NCI-H1105 treated with DMSO at 0.1 percent for 48 hours (cell line): Measurements from ENCODE around the gene CFLAR.
"Not testable (repeated sequence)": the region's sequence is repeated elsewhere in the genome, so short reads cannot be mapped to it uniquely, and the experiment has no call there.

Source experiments
- DNase-seq: peaks from one replicate; lab custom pipeline; 2025; lab: John Stamatoyannopoulos, UW

The CFLAR gene

DNA sequence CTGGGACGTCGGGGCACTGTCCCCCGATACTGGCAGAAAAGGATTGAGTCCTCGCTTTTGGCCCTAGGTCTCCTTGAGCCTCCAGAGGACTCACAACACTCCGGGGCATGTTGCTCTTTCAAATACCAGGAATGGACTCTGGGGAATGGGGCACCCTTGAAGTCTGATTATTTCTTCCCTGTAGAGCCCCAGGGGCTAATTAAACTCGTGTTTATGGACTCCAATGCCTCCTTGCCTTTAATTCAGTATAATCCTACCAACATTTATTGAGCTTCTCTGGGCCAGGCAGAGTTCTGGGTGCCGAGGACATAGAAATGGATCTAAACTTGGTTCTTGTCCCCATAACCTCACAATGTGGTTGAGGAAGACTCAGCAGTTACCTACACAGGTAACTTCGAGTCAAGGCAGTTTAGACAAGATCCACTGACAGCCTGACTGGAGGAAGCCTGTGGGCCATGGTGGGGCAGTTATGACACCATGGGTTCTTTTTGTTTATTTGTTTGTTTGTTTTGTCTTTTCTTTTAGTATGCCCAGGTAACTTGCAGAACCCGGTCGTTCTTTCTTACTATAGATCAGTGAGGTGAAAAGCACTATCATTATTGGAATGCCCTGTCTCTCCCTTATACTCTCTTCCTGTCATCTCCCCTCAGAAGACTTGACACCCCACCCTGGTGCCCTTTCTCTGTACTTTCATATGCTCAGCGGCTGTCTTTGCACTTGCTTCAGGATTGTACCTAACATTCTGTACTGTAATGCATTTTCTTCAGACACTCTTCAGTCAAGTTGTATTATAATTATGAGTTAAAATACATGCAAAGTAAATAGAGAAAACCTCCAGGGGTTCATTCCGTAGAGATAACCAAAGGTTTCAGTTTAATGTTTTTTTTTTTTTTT is 3.2 kb downstream of the CFLAR start:
- peak; percentile 68 for DNase-seq

DNA sequence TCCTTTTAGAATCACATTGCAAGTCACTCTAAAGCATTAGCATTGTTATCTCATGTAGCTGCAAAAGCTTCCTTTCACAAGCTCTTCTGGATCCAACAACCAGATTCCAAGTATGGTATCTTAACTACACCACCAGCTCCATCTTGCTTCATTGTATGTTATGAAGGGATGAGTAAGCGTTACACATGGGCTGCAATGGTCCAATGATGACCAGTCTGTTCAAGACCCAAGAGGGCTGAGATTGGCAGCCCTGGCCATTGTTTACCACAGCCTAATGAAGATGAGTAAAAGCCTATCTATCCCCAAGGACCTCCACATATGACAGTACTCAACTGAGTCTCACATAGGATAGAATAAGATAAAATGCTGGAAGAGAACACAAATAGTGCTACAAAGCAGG is 6.3 kb downstream of the CFLAR start:
- no peak for DNase-seq

DNA sequence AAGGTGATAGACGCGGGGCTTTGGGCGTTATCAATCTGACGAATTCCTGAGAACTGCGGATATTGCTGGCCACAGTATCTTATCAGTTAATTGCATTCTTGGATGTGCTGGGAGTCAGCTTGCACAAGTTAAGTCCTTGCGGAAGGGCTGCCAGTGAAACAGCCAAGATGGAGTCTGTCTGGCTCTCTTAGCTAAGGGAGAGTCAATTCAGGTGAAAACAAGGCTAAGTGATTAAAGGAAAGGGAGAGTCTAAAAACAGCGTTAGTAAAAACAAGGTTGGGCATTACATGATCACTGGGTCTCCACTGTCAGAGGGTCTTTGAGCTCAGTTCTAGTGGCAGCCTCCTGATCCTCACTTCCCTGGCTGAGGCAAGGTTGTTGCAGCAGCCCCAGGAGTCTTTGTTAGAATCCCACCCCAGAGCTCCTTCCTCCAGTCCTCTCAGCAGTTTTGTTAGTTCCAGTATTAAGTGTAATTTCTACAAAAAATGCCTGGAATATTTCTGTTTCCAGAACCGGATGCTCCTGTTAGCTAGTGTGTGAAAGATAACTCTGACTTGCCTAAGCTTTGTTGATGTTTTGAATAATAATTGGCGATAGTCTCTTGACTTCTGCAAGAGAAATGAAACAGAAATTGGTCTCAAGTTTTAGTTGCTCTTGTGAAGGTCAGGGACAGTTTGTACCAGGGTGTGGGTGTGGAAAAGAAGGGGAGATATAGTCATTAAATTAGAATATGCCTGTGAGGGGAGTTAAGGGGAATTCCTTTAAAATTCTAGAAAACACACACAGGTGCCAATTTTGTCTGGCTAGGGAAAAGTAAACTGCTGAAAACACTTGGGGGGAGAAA is 10.6 kb downstream of the CFLAR start:
- no peak for DNase-seq

DNA sequence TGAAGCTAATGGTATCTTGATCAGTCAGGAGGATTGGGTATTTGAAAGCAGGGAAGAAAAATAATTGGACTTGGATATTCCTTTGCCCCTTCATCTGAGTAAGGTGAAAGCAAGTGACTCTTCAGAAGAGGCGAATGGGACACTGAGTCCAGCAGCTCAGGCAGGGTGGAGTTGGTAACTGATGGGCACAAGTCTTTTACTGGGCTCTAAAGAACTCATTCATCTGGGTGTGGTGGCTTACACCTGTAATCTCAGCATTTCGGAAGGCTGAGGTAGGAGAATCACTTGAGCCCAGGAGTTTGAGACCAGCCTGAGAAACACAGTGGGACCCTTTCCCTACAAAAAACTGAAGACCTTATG is 11.2 kb downstream of the CFLAR start:
- no peak for DNase-seq

DNA sequence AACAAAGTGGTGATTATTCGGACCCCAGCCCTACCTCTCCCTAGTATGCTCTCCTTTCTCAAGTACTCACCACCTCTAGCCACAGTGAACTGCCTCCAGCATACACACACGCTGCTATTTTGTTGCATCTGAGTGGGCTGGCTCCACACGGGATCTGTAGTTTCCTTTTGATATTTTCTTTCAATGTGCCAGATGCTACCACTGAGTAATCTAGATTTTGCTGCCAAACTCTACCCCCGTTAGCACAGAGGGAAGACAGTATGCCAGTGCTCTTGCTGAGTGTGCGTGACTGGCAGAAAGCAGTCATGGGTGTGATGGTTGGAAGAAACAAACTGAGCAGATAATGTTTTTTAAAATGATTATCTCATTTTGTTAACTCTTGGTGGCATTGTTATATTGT is 11.6 kb downstream of the CFLAR start:
- DNase-seq: no peak

DNA sequence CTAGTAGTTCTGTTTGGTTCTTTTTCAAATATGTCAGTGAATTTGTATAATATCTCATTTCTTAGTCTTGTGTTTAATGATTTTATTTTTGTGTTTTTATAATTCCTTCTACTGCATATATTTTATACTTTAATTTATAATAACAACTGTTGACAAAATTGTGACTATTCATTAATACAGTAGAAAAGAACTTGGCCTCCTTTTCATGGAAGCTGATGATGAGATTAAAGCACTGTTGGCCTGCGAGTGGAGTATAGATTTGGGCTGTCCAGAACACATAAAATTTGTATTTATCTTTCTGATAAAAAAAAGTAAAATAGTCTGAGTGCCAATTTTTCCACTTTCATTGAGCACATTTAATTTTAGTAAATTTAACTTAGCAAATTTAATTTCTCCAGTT is 12.1 kb downstream of the CFLAR start:
- DNase-seq: no peak

DNA sequence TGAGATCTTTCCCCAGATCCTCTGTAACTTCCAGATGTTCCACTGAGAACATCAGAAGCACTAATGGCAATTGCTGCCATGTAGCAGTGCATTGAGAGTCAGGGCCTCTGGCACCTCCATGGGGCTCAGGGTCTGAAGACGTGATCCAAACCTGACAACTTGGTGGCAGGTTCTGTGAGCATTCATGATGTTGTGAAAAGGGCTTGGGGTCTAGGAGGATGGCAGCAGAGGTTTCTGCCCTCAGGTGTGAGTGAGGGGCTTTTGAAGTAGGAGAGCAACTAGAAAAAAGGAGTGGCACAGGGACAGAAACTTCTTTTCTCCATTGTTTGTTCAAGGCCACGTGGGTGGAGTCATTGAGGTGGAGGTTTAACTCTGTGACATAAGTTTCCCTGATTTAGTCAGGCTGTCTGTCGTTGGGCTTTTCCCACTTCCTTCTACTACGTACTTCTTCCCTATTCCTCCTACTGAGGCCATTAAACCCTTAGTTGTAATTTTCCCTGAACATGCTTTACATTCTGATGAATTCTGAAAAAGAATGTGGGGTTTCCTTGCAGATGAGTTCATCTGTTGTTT is 13.1 kb downstream of the CFLAR start:
- DNase-seq: no peak

DNA sequence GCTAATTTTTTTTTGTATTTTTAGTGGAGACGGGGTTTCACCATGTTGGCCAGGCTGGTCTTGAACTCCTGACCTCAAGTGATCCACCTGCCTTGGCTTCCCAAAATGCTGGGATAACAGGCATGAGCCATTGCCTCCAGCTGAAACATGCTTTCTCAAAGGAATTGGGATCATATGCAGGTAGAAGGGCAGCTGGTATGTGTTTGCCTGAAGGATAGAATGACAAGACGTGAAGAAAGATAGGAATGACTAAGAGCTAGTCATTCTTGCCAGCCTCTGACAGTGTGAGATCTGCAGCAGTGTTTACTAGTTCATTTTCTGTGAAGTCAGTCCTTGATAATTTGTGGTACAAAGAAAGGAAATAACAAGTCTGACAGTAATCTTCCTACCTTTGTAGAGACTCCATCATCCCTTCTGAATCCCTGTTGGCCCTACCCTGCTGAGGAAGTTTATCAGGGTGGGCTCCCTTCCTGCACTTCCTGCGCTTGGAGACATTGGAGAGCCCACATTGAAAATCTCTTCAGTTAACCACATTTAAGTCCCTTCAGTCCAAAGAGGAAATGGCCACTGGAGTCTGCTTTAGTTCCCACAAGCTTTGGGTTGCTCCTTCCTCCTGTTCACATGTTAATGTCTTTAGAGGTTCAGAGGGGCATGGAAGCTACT is 14.7 kb downstream of the CFLAR start:
- no peak for DNase-seq

DNA sequence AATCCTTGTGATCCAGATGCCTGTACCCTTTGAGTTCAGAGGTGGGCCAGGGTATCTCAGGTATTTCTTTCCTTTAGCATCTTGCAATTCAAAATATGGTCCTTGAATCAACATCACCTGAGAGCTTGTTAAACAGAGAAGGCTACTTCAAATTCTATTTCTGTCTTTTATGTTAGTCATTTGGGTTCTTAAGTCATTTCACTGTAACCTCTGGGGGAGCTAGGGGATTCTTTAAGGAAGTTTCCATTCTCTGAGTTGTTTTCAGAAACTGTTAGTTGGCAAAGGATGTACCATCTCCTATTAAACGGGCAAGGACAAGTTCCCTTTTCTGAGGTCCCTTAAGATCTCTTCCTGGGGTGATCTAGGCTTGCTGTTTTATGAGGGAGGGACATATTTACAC is 16.6 kb downstream of the CFLAR start:
- no peak for DNase-seq

DNA sequence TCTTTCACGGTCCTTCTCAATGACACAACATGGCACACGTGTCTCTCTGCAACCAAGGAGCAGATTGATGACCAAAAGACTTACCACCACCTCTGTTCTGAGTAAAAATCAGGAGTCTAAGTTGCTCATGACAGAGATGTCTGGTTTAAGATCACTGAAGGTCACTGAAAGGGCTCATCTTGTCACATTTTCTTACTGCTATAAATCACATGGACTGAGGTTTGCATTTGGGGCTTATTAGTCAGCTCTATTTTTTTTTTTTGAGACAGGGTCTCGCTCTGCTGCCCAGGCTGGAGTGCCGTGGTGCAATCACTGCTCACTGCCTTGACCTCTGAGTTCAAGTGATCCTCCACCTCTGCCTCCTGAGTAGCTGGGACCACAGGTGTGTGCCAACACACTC is 19.4 kb downstream of the CFLAR start:
- DNase-seq: no peak

DNA sequence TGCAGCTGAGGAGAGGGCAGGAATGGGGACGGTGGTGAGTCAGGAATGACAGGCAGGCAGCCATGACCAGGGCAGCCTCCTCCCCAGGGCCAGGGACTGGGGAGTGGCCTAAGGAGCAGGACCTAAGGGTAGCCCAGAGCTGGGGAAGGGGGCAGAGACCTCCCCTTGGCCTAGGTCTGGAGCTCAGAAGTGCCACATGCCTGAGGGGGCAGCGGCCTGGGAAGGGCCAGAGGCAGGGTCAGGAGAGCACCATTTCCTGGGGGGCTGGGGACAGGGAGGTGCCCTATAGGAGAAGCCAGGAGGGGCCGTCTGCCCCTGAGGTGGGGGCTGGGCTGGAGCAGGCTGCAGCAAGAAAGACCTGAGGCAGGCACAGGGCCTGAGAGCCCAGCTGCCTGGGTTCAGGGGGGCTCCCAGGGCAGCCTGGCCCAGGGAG is 20.9 kb downstream of the CFLAR start:
- no peak for DNase-seq

DNA sequence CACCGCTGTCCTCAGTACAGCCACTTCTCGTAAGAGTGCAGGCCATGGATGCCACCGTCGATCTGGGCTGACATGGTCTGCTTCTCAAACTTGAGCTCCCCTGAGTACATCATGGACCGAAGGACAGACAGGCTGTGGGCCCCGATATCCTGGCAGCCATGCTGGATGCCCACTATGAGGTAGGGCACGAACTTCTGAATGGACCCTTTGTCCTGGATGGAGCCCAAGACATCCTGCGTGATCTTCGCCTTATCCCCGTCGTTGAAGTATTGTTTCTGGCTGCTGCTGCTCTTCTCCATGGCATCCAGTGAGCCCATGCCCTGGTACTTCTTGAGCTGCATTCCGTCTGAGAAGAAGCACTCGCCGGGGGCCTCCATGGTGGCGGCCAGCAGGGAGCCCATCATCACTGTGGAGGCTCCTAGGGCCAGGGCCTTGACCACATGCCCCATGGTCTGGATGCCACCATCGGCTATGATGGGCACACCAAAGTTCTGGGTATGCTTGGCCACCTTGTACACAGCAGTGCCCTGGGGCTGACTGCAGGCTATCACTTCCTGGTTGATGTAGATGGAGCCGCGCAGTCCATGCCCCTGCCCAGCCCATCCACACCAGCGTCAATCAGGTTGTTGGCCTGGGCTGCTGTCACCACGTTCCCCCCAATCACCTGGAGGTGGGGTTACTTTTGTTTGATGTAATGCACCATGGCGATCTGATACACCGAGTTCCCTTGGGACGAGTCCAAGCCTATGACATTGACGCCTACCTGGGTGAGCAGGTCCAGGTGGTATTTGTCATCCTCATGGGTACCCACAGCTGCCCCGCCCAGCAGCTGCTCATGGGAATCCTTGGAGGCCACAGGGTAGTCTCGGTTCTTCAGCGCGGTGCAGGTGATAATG is 21.8 kb downstream of the CFLAR start:
- DNase-seq: no peak

DNA sequence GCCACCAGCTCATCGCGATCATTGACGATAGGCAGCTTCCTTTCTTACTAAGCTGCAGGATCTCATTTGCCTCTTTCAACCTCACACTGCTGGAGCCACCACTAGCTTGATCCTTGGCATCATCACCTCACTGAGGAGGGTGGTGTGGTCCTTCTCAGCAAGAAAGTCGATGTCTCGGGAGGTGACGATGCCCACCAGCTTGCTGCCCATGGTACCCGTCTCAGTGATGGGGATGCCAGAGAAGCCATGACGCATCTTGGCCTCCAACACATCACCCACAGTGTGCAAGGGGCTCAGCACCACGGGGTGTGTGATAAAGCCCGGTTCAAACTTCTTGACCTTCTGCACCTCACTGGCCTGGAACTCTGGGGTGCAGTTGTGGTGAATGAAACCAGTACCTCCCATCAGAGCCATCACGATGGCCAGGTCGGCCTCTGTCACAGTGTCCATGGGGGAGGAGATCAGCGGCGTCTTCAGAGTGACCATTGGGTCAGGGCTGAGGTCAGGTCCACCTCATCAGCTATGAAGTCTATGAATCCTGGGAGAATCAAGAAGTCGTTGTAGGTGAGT is 22.5 kb downstream of the CFLAR start:
- no peak for DNase-seq

DNA sequence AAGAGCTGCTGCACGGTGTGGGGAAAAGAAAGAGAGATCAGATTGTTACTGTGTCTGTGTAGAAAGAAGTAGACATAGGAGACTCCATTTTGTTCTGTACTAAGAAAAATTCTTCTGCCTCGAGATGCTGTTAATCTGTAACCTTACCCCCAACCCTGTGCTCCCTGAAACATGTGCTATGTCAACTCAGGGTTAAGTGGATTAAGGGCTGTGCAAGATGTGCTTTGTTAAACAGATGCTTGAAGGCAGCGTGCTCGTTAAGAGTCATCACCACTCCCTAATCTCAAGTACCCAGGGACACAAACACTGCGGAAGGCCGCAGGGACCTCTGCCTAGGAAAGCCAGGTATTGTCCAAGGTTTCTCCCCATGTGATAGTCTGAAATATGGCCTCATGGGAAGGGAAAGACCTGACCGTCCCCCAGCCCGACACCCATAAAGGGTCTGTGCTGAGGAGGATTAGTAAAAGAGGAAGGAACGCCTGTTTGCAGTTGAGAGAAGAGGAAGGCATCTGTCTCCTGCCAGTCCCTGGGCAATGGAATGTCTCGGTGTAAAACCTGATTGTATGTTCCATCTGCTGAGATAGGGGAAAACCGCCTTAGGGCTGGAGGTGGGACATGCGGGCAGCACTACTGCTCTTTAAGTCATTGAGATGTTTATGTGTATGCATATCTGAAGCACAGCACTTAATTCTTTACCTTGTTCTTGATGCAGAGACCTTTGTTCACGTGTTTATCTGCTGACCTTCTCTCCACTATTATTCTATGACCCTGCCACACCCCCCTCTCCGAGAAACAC is 23.2 kb downstream of the CFLAR start:
- not testable (repeated sequence) for DNase-seq

DNA sequence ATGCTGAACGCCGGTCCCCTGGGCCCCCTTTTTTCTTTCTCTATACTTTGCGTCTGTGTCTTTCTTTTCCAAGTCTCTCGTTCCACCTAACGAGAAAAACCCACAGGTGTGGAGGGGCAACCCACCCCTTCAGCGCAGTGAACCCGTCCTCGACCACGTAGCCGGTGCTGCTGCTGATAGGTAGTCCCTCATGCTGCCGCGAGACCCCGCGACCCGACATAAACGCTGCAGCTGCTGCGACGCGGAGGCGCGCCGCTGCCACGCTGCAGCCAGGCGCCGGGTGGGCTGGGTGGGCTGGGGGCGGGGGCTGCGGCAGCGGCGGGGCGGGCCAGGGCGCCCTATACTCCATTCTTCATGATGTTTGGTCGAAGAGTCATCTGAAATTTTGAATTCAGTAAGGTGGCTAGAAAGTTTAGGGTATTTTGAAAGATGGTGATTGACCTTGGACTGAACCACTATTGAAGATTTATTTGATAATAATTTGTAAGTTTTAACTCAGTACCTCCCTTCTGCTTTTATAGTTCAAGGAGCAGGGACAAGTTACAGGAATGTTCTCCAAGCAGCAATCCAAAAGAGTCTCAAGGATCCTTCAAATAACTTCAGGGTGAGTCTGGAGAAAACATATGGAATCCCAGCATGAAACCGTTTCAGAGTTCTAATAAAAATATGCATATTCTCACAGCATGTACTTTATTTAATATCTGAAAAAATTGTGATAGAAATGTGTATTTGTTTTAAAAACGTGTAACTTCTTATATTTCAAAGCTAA is 24.1 kb downstream of the CFLAR start:
- no peak for DNase-seq

DNA sequence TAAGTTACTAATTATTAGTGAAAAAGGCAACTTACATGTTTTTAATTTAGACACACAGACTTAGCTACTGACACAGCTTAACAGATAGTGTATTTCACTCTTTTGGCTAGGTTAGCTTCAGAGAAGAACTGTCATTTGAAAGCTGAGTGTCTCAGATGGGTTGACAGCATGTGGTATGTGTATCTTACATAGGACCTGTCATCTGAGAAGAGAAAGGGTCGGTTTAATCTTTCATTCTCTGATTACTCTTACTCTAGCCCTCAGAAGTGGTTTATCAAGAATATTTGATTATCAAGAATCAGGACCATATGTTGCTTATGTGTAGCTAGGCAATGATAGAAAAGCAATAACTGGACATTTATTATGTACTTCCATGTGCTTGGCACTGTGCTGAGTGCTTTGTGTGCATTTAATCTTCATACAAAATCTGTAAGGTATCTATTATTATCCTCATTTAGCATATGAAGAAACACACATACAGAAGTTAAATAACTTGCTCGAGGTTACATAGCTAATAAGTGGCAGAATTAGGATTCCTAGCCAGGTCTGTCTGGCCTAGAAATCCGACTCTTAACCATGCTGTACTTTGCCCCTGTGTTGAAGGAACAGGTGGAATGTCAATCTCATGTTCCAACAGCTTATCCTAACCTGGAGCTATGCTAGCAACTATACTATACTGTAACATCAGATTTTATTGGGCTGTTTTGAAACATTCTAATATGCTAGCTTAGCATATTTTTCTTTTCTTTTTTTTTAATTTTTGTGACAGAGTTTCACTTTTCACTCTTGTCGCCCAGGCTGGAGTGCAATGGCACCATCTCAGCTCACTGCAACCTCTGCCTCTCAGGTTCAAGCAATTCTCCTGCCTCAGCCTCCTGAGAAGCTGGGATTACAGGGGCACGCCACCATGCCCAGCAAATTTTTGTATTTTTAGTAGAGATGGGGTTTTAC is 28.4 kb downstream of the CFLAR start:
- DNase-seq: no peak

DNA sequence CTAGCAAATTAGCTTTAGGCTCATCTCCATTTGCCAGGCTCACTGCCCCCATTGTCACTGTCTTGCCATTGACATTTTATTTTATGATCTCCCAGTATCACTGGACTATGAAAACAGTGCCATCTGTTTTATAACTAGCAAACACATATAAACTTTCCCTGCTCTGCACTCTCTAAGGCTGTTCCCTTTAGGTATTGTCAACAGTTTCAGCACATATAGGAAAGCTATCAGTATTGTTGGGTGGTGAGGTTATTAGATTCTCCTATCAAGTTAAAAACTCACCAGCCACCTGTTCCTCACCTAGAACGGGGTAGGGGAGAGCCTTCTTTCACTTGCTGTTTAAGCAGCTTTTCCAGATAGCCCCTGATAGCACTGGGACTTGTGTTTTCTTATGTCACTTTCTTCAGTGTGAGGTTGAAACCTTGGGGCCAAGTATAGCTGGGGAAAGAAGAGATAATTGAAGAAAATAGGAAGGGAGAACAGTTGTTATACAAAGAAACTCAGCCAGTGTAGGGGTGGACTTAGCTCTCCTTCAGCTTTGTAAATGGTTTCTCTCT is 32.5 kb downstream of the CFLAR start:
- DNase-seq: no peak
